Measurements from ENCODE around the gene CCDC157.
A peak's percentile ranks its signal among the peaks of the same experiment; 100 is the strongest.

Gene CCDC157

DNA sequence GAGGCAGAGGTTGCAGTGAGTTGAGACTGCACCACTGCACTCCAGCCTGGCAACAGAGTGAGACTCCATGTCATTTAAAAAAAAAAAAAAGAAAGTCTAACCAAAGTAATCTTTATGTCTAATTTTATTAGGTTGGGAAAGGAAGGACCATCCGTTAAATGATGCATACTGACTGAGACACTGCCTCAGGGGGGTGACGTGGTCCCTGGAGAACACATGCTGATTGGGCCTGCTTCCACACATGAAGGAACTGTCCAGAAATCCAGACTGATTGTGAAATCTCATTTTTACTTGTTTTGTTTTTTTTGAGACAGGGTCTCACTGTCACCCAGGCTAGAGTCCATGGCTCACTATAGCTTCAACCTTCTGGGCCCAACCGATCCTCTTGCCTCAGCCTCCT is 5.6 kb upstream of the CCDC157 start:
- DNase-seq (ENCODE audit: low read depth in 4 of 4, low spot score in 1 of 4): no peak

DNA sequence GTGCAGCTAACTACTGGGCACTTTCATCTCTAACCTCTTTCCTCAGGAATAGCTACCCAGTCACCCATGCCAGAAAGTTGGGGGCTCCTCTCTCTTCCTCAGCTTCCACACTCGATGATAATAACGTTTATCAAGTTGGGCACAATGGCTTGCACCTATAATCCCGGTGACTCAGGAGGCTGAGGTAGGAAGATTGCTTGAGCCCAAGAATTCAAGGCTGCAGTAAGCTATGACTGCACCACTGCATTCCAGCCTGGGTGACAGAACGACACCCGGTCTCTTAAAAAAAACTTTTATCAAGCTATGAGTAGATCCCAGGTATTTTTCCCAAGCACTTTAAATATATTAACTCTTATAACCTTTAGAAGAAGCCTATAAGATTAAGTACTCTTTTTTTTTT is 2.2 kb upstream of the CCDC157 start:
- no peak for DNase-seq (ENCODE audit: low read depth in 4 of 4, low spot score in 1 of 4)

DNA sequence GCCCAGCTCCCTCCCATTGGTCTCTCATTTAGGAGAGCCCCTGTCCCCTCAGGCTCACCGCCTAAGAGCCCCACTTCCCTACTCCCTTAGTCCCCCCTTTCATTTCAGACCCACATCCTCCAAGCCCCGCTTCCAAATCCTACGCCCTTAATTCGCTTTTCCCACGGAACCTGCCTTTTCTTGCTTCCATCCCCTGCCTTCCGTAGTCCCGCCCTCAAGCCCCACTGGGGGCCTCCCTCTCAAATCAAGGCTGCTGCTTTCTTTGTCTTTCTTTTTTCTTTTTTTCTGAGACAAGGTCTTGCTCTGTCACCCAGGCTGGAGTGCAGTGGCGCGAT is 396 bp downstream of the CCDC157 start:
- peak in 1 of 4 experiments; percentile 13 for DNase-seq (ENCODE audit: low read depth in 4 of 4, low spot score in 1 of 4)

DNA sequence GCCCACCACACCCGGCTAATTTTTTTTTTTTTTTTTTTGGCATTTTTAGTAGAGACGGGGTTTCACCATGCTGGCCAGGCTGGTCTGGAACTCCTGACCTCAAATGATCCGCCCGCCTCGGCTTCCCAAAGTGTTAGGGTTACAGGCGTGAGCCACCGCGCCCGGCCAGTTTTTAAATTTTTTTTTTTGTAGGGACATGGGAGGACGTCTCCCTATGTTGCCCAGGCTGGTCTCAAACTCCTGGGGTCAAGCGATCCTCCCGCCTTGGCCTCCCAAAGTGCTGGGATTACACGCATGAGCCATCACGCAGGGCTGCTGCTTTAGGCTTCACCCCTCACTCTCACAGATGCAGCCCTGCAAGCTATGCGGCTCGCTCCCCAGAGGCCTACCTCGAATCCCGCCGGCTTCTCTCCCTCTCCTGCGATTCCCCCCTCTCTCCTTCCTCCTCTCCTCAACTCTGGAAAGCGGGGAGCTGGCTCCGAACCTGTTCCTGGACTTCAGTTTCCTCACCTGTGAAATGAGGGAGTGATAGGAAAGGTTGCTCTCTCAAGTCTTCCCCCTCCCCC is 926 bp downstream of the CCDC157 start:
- no peak for DNase-seq (ENCODE audit: low read depth in 4 of 4, low spot score in 1 of 4)

DNA sequence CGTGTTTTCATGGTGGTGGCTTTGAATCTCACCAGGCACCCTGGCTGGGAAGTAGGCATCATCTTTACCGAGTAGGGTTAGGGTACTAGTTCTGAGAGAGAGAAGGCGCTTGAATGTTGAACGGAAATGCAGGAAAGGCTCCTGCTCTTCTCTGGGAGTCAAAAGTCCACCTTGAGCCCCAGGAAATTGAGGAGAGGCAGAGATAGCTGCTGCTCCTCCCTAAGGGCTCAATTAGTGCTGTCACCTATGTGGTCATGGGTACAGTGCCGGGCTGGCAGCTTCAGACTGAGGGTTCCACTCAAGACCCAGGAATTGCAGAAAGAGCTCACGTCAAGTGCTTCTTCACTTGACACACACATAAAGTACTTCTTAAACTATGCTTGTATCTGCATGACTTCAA is 1.7 kb downstream of the CCDC157 start:
- no peak for DNase-seq (ENCODE audit: low read depth in 4 of 4, low spot score in 1 of 4)

DNA sequence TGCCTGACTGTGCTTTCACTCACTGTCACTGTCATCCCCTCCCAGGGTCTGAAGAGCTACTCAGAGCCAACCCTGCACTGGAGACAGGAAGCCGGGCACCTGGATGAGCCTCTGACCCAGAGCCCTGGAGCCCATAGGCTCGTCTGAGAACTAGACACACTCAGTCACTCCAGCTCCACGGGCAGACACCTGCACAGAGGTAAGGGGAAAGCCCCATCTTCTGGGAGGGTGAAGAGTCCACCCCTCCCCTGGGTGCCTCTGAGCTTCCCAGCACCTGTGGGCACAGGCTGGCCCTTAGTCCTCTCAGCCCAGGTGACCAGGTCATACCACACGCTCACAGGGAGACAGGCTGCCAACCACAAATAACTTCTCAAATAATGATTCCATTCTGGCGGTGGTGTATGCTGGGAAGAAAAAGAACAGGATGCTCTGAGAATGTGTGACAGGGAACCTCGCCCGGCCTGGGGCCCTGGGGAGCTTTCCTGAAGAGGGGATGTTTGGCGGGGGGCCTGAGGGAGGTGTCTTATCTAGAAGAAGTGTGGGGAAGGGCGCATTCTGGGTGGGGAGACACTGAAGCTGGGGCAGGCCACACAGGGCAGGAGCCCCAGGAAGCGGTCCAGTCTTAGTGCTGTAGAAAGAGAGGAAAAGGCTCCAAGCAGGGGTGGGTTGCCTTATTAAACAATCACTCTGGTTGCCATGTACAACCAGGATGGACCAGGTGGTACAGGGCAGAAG is 5.3 kb downstream of the CCDC157 start:
- no peak for DNase-seq (ENCODE audit: low read depth in 4 of 4, low spot score in 1 of 4)

DNA sequence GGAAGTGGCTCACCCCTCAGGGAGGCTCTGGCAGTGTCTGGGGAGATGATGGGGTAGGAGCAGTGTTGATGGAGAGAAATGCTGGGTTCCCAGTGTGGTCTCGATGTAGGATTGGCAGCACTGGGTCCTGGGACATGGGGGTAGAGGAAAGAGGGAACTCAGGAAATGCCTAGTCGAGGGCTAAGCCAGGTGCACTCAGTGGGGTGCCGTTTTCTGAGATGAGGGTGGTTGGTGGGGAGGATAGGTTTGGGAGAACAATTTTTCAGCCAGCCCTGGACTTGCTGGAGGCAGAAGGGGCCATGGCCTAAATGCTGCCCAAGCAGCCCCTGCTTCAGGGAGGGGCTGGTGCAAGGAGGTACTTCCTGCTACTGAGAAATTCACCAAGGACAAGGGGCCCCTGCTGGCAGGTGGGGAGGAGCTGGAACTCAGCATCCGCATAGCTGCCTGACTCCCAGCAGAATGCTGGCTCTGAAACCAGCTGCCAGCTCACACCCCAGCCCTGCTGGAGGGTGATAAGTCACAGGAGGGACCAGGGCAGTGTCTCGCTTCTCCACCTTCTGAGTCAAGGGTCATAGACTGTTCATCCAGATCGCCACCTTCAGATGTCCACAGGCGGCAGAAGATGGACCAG is 6.0 kb downstream of the CCDC157 start:
- DNase-seq (ENCODE audit: low read depth in 4 of 4, low spot score in 1 of 4): no peak

DNA sequence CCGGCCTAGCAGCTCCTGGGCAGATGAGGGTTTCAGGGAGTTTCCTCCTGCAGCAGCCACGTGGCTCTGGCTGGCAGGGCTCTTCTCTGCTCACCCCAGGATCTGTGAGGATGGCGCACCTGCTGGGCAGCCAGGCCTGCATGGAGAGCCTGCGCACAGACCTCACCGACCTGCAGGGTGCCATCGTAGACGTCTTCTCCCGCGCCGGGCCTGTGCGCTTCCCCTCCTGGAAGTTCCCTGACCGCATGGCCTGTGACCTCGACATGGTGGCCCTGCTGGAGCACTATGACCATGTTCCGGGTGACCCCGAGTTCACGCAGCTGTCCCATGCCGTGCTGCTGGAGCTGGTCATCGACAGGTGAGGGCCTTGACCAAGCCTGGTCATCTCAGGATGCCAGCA is 9.1 kb downstream of the CCDC157 start:
- no peak for DNase-seq (ENCODE audit: low read depth in 4 of 4, low spot score in 1 of 4)

DNA sequence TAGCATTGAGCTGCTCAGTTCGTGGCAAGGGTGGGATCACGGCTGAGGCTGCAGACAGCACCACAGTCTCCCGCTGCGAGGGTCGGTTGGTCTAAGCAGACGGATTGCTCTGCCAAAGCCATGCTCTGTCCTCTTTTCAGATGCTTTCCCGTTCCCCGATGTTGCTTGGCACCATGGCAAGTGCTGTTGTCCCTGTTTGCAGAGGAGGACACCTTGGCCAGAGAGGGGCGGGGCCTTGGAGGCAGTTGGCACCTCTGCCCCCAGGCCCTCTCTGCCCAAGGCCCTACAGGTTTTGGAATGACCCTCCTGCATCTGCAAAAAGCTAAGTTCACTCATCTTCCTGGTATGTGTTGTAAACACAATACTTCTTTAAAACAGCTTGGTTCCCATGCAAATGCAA is 11.6 kb downstream of the CCDC157 start:
- no peak for DNase-seq (ENCODE audit: low read depth in 4 of 4, low spot score in 1 of 4)

DNA sequence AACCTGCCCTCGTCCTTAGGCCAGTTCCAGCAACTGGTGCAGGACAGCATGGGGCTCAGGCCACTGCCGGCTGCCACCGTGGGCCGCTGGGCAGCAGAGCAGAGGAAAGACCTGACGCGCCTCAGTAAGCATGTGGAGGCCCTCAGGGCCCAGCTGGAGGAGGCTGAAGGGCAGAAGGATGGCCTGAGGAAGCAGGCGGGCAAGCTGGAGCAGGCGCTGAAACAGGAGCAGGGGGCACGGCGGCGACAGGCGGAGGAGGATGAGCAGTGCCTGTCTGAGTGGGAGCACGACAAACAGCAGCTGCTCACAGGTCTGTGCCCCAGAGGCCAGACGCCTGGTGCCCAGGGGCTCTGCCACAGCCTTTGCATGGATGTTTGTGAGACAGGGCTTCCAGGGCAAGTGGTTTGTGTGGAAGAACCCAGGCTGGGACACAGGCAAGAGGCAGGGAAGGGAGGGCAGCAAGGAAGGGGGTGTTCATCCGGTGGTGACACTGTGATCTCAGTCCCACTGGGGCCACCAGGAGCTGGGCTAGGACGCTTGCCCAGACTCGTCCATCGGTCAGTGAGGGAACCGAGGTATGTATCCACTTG is 13.9 kb downstream of the CCDC157 start:
- no peak for DNase-seq (ENCODE audit: low read depth in 4 of 4, low spot score in 1 of 4)

DNA sequence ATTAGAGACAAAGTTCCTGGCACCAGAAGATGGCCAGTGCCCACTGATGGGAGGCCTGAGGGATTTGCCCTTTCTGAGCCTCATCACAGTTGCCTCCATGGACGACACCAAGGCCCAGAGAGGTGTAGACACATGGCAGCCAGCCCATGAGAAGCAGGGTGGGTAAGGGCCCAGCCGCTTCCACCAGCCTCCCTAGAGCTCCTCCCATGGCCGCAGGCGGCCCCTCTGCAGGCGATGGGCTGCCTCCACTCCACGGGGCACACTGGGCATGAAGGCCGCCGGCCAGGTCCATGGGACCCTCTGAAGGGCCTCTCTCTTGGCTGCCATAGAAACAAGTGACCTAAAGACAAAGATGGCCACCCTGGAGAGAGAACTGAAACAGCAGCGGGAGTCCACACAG is 14.5 kb downstream of the CCDC157 start:
- no peak for DNase-seq (ENCODE audit: low read depth in 4 of 4, low spot score in 1 of 4)

DNA sequence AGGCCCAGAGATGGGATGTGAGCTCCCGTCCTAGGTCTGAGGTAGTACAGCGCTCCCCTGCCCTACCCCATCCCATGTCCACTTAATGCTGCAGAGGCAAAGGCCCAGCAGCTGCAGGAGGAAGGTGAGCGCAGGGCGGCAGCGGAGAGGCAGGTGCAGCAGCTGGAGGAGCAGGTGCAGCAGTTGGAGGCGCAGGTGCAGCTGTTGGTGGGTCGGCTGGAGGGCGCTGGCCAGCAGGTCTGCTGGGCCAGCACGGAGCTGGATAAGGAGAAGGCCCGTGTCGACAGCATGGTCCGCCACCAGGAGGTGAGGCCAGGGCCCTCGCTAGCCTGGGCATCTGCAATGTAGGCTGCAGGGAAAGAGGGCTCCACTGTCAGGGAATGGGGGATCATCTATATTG is 15.2 kb downstream of the CCDC157 start:
- DNase-seq (ENCODE audit: low read depth in 4 of 4, low spot score in 1 of 4): no peak

DNA sequence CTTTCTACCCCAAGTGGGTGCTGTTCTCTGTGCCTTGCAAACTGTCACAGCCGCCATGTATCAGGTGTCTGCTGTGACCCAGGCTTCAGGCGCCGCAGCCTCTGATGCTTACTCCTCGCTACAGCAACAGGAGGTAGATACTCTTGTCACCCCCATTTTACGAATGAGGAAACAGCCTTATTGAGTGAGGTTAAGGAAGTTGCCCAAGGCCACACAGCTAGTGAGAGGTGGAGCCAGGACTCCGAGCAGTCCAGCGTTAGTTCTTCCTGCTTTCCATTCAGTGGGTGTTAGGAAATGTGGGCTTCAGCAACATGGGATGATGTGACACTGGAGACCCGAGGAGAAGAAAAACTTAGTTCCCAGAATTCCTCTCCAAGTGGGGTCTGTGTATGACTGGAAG is 16.1 kb downstream of the CCDC157 start:
- DNase-seq (ENCODE audit: low read depth in 4 of 4, low spot score in 1 of 4): no peak

DNA sequence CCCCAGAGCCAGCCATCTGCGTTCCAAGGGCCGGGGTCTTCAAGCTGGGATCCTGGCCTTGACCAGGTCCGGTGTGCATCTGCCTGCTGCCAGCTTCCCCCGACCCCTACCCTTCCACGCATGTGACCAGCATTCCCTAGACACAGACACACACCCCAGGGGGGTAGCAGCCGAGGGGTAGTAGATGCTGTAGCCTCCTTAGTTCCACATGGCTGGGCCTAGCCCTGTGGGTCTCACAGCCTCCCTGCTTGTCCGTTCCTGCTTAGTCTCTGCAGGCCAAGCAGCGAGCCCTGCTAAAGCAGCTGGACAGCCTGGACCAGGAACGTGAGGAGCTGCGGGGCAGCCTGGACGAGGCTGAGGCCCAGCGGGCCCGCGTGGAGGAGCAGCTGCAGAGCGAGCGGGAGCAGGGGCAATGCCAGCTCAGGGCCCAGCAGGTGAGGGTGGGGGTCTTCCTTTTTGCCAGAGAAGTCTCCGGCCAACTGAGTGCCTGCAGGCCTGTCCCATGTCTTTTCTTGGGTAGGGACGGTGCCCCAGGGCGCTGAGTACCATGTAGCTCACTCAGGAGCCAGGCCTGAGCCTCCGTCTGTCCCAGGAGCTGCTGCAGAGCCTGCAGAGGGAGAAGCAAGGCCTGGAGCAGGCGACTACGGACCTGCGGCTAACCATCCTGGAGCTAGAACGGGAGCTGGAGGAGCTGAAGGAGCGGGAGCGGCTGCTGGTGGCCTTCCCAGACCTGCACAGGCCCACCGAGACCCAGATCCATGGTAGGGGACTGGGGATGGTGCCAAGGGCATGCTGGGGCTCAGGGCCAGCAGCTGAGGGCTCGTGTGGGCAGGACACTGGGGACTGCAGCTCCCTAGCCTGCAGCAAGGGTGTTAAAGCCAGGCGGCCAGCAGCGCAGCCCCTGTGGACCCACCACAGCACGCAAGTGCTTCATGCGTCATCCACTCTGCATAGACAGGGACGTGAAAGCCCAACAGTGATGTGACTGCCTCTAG is 16.8 kb downstream of the CCDC157 start:
- no peak for DNase-seq (ENCODE audit: low read depth in 4 of 4, low spot score in 1 of 4)

DNA sequence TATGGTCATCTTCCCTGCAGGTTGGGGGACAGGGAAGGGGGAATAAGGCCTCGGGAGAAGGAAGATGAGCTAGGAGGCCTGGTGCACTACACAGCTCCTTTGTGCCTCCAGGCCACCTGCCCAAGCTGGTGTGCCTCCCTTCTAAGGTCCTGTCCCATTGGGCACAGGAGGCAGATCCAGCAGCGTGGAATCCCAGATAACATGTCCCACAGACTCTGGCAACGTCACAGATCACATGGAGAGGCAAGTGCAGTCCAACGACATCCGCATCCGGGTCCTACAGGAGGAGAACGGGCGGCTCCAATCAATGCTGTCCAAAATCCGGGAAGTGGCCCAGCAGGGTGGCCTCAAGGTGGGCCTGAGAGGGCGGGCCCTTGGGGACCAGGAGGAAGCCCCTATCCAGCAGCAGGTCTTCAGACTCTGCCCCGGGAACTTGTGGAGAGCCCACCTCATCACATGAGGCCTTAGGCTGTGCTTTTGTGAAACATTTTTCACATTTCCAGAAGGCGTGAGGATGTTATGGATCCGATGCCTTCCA is 18.6 kb downstream of the CCDC157 start:
- no peak for DNase-seq (ENCODE audit: low read depth in 4 of 4, low spot score in 1 of 4)

DNA sequence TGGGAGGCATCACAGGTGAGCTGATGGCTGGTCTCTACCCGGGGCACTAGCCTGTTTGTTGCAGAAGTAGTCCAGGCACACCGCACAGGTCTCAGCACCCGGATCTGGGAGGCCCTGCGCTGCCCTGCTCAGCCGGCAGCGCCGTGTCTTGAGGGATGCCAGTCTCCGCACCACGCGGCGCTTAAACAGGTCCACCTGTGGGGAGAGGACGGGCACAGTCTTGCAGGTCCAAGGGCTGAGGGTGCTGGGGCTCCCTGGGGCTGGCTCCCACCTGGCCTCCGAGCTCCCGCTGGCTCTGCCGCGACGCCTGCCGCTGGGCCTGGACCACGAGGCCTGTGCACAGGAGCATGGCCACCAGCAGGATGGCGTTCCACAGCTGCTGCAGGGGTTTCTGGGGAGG is 23.2 kb downstream of the CCDC157 start:
- no peak for DNase-seq (ENCODE audit: low read depth in 4 of 4, low spot score in 1 of 4)

DNA sequence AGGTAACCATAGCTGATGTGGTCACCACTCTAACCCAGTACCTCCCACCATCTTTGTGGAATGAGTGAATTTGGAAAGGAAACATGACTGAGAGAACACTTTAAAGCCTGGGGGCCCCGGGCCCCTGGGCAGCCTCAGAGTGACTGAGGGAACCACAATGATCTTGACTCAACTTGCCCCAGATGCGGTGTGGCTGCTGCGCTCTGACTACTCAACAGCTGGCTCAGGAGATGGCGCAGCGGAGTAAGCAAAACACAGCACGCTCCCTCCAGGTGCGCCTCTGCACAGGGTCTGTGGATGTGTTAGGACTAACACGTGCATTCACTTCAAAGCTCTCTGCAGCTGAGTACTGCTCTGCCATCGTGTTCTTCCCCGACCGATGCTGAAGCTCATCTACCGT is 24.5 kb downstream of the CCDC157 start:
- DNase-seq (ENCODE audit: low read depth in 4 of 4, low spot score in 1 of 4): no peak

DNA sequence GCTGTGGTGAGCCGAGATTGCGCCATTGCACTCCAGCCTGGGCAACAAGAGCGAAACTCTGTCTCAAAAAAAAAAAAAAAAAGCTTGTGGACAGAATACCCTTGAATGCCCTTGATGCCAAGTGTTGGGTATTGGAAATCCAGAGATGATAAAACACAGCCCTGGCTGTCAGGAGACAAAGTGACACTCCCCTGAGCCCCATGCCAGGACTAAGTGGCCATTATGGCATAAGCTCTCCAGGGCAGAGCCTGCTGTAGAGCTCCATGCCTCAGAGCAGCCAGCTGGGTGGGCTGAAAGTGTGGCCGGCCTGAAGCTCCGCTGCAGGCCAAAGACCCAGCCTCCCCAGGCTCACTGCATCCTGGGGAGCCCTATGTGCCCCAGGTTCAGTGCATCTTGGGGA is 25.5 kb downstream of the CCDC157 start:
- DNase-seq (ENCODE audit: low read depth in 4 of 4, low spot score in 1 of 4): no peak

DNA sequence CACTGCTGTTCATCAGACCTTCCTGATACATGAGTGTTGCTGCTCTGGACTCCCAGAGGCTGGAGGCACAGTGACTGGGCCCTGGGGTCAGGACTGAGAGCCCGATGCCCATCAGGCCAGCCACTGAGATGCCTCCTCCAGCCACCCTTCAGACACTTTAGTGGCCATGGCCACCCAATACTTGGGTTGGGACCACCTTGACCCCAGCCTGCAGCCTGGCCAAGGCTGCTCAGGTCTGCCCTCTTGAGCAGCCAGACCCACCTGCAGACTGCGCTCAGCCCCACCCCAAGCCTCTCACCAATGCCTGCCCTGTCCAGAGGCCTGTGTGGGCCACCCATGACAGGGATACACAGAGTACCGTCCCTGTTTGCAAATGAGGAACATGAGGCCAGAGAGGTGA is 26.3 kb downstream of the CCDC157 start:
- DNase-seq (ENCODE audit: low read depth in 4 of 4, low spot score in 1 of 4): no peak

DNA sequence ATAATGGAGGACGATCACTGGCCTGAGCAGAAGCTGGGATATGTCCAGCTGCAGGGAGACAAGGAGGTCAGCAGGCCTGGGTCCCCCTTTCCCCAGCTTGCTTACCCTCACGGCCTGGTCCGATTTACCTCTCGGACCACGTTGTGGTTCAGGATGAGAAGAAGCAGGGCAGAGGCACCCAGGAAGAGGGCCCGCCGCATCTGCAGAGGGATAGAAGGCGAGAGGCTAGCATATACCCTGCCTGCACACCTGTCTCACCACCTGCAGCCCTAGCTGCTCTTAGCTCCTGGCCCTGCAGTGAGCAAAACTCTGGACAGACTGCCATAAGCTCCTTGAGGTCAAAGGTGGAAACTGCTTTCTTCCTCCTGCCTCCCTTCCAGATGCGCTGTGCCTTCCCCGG is 29.1 kb downstream of the CCDC157 start:
- DNase-seq (ENCODE audit: low read depth in 4 of 4, low spot score in 1 of 4): no peak

DNA sequence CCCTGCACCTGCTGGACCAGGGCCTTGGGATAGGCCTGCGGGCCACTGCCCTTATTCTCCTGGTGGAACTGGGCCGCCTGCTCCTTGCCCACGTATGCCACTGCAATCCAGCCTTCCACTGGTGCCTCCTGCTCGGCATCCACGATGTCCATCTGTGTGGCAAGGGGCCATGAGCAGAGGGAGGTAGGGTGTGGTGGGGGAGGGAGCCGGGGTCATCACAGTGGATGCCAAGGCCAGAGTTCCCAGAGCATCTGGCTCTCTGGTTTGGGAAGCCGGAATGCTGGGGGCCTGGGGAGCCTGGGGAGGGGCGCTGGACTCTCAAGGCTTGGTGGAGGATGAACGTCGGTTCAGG is 29.8 kb downstream of the CCDC157 start:
- DNase-seq (ENCODE audit: low read depth in 4 of 4, low spot score in 1 of 4): no peak
